ENCODE measurements around the gene MAT2A.
"Not testable (repeated sequence)": the region's sequence is repeated elsewhere in the genome, so short reads cannot be mapped to it uniquely, and the experiment has no call there.

MAT2A gene

DNA sequence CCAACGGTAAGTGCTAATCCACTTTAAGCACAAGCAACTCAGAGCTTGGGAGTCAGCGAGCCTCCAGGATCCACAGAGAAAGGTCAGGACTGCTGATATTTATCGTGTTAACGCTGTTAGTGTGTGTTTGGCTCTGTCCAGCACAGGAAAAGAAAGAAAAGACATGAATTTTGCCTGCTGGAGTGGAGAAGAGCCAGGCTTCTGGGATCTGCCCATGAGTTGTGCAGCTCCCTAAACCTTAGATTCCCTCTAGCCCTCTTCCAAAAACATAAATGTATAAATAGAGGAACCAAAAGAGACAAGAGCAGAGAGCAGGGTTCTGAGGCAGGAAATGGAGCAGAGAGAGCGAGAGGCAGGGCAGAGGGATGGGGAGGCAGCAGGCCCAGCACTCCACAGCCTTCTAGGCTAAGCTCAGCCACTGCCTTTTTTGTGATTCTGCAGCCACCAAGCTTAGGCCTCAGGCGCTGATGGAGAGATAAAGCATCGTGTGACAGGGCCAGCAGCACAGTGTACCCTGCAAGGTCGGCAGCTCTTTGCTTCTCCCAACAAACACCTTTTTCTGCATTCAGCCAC is 14.5 kb upstream of the MAT2A start:
- no peak for DNase-seq (ENCODE audit: low read depth)

DNA sequence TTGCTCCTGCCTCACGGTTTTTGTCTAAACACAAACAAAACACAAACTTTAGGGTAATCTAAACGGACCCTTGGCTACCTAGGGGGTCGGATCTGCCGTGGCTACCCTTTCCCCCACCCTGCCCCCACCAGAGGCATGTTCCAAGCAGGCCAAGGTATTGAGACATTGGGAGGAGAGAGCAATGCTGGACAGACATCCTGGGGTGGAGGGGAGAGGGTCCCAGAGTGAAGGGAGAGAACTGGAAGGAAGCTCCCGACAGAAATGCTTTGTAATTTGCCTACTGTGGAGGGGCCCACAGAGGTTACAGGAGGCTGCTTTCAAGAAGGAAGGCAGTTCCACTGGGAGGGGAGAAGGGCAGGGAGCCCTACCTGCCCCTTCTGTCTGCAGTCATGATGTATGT is 13.9 kb upstream of the MAT2A start:
- no peak for DNase-seq (ENCODE audit: low read depth)

DNA sequence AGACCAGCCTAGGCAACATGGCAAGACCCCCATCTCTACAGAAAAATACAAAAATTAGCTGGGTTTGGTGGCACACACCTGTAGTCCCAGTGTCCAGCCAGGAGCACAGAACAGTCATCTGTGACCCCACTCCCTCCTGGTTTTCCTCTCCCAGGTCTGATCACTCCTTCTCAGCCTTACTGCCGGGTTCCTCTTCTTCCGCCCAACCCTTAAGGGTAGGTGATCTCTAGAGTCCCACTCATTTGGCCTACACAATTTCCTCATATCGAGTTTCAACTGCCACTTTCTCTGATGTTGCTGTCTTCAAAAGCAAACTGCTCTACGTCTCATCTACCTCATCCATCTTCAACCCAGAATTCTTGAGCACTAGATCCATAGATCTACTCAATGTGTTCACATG is 13.4 kb upstream of the MAT2A start:
- no peak for DNase-seq (ENCODE audit: low read depth)

DNA sequence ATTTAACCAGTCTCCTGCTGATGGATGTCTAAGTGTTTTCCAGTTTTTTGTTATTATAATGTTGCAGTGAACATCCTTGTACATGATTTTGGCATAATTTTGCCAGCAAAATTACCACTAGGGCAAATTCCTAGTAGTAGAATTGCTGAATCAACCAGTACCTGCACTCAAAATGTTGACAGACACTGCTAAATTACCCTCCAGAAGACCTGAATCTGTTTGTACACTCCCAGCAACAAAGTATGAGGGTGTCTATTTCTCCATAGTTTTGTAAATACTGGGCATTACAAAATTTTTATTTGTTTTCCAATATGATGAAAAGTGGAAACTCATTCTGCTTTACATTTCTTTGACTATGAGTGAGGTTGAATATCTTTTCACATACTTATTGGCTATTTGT is 11.2 kb upstream of the MAT2A start:
- no peak for DNase-seq (ENCODE audit: low read depth)

DNA sequence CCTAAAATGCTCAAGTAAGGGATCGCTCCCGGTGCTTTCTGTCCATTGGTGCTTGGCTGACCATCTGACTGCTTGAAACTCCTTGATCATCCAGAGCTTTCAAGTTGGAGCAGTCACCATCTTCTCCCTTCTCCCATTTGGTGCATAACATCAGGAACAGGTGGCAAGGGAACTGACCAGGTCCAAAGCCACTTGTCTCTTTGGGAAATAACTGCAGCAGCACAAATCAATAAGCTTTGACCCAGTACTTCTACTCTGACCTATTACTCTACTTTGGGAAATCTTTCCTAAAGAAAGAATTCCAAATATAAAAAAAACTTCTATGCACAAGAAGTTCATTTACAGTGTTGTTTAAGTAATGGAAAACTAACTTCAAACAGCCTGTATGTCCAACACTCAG is 10.6 kb upstream of the MAT2A start:
- DNase-seq (ENCODE audit: low read depth), result no peak

DNA sequence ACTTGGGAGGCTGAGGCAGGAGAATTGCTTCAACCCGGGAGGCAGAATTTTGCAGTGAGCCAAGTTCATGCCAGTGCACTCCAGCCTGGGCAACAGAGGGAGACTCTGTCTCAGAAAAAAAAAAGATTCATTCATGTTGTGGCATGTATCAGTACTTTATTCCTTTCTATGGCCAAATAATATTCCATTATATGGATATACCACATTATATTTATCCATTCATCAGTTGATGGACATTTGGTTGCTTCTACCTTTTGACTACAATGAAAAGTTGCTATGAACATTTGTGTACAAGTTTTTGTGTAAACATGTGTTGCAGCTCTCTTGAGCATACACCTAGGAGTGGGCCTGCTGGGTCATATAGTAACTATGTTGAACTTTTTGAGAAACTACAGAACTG is 9.2 kb upstream of the MAT2A start:
- DNase-seq (ENCODE audit: low read depth), result no peak

DNA sequence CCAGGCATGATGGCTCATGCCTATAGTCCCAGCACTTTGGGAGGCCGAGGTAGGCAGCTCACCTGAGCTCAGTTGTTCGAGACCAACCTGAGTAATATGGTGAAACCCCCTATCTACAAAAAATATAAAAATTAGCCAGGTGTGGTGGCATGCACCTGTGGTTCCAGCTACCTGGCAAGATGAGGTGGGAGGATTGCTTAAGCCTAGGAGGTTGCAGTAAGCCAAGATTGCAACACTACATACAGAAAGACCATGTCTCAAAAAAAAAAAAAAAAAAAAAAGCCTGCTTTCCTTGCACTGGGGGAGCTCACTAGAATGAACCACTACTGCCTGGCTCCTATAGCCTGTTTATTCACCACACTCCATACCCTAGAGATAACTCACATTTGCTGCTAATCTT is 7.4 kb upstream of the MAT2A start:
- DNase-seq (ENCODE audit: low read depth), result no peak

DNA sequence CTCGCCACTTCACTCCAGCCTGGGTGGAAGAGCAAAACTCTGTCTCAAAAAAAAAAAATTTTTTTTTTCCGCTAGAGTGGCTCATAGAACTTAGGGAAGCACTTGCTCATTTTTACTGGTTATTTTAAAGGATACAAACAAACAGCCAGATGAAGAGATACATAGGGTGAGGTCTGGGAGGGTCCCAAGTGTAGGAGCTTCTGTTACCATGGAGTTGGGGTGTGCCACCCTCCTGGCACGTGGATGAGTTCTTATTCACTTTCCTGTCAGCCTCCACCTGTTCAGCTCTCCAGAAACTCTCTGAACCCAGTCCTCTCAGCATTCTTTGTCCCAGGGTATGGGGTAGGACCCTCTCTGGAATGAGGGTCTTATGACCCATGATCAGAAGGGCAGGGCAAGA is 4.9 kb upstream of the MAT2A start:
- DNase-seq (ENCODE audit: low read depth), result no peak

DNA sequence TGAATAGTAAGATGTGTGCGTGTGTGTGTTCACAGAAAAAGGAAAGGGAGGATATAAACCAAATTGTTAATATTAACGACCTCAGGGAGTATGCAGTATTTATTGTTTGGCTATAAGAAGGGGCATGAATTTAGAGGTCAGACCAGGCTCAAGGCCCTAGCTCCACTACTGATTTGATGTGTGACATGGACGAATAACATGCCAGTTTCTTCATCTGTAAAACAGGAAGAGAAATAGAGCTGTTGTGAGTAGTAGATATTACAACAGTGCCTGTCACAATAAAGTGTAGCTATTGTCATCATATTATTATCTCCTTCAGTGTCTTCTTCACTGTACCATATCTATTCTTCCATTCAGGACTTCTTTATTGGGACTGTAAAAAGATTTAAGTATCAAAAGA is 4.1 kb upstream of the MAT2A start:
- no peak for DNase-seq (ENCODE audit: low read depth)

DNA sequence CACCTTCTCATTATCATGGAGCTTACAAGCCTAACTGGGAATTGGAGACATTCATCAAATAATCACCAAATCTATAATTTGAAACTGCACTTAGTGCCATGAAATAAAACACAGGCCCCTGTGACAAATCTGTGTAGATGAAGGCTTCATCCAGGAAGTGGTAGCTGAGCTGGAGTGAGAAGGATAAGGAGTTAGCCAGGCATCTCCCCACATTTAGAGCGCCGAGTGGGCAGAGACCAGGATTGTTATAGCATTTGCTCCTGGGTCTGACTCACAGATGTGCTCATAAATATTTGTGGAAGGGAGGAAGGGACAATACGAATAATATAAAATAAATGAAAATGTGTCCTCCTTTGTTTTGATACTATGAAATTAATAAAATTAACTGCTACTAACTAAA is 2.5 kb upstream of the MAT2A start:
- DNase-seq (ENCODE audit: low read depth), result peak; percentile 92

DNA sequence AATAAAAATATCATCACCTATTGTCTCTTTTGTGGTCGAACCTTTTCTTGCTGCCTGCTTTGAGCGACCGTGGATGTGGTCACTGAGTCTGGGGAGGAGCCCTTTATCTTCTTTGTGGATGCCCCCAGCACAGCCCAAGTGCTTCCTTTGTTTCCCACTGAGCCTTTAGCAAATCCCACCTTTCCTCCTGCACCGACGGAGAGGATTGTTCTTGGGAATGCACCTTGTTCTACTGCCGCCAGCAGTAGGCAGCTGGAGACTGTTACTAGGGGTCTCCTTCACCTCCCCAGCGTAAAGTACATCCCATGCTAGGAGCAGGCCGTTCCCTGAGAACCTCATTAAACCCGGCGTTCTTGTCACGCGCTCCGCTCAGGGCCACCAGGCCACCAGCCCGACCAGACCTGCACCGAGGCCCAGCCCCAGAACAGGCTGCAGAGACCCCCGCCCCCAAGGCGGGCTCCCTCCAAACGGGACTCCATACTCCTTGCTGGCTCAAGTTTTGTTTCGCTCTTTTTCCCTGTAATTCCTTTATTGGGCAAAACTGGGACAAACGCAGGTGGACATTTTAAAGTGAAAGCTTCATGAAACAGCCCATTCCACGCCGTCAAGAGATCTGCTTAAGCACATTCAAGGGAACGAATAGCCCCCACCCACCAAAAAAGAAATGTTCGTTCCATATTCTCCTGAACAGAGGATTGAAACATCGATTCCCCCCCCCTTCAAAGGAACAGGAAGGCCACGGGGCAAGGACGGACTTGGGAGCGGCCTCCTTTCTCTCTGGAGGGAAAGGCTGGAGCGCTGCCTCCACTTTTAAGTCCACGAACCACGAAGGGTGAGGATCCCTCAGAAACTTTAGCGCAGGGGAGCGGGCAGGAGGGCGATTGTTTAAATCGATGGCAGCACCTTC is 1.1 kb upstream of the MAT2A start:
- peak; percentile 64 for DNase-seq (ENCODE audit: low read depth)

DNA sequence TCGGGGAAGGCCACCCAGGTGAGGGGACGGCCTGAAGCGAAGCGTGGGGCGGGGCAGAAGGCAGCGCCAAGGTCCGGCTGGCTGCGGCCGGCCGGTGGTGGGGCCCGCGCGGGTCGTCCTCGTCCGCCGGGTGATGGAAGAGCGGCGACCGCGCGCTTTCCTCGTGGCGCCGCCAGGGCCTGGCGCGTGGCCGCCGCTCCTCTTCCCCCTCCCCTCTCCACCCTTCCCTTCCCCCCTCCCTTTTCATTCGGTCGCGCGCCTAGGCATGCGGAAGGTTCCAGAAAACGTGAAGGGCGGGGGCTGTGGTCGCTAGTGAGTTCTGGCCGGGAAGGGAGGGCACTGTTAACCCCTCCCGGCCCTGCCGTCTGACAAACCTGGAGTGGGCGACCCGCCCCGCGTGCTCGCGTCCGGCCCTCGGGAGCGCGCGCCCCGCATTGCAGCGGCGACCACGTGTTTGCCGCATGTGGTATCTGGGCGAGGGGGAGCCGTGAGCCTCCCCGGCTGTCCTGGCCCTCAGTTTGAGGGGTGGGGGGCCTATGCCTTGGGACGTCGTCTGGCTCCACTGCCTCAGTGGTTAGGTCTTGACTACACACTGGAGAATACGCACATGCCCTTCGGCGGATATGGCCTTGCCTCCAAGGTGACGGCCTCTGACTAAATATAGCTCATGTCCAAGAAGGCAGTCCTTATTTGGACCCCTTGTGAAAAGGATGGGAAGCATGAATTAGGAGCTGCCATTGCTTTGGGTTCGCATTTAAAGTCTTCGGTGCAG is 579 bp downstream of the MAT2A start:
- DNase-seq (ENCODE audit: low read depth), result peak; percentile 70

DNA sequence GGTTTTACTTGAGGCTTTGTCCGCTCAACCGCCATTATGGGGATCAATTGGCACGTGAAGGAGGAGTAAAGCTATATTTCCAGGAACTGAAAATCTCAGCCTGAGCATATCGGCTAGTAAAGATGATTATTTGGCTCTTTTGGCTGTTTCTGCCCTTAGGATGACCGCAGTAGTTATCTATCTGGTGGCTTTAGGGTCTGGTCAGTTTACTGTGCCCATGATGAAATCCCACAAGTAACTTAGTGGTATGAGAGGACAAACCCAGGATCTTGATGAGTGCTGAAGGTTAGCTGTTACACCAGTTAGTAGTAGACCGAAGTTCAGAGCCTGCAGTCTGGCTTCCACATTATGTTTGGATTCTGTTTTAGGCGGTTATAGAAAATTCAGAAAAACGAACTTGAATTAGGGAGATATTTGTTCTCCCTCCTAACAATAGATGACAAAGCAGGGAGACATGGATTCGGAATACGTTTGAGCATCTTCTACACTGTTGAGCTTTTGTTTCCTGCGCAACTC is 1.2 kb downstream of the MAT2A start:
- peak; percentile 41 for DNase-seq (ENCODE audit: low read depth)

DNA sequence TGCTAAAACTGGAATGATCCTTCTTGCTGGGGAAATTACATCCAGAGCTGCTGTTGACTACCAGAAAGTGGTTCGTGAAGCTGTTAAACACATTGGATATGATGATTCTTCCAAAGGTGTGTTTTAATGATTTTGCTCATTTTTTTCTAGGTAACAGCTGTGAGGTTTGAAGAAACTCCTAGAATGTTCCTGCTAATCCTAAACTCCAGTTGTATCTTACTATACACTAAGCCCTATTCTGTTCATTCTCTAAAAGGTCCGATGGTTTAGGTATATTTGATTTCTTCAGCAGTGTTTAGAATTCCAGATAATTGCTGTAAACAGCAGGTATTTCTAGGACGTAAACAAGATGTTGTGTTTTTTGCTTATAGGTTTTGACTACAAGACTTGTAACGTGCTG is 2.3 kb downstream of the MAT2A start:
- DNase-seq (ENCODE audit: low read depth), result no peak

DNA sequence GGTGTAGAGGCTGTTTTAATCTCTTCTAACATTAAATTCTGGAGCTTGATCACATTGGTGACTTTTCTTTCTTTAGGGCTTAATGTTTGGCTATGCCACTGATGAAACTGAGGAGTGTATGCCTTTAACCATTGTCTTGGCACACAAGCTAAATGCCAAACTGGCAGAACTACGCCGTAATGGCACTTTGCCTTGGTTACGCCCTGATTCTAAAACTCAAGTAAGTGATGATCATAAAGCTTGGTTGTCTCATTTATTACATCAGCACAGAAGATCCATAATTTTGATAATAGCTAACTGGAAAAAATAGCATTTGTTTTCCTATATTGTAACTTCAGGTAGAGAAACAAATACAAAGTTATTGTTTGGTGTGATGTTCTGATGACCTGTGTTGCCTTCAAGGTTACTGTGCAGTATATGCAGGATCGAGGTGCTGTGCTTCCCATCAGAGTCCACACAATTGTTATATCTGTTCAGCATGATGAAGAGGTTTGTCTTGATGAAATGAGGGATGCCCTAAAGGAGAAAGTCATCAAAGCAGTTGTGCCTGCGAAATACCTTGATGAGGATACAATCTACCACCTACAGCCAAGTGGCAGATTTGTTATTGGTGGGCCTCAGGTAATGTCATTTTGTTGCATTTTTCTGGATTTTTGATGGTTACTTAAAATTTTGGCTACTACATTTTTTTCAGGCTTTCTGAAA is 2.9 kb downstream of the MAT2A start:
- no peak for DNase-seq (ENCODE audit: low read depth)

DNA sequence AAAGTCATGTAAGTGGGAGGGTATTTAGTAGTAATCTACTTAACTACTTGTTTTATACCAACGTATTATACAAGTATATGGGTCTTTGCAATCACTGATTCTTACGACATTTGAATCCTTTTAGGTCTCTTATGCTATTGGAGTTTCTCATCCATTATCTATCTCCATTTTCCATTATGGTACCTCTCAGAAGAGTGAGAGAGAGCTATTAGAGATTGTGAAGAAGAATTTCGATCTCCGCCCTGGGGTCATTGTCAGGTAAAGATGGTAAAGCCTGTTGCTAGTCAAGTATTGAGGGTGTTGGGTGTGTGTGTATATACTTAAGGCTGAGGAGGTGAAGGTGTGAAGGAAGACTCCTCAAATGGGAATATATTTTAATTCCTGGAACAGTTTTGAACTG is 3.8 kb downstream of the MAT2A start:
- DNase-seq (ENCODE audit: low read depth), result no peak

DNA sequence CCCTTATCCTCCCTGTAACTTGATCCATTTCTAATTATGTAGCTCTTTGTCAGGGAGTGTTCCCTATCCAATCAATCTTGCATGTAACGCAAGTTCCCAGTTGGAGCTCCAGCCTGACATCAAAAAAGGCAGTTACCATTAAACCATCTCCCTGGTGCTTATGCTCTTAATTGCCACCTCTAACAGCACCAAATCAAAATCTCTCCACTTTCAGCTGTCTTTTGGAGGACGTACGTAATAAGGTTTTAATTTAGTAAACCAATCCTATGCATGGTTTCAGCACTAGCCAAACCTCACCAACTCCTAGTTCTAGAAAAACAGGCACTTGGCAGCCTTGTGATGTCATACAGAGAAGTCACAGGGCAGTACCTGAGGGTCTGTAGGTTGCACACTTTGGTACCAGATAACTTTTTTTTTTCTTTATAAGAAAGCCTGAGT is 5.3 kb downstream of the MAT2A start:
- DNase-seq (ENCODE audit: low read depth), result not testable (repeated sequence)

DNA sequence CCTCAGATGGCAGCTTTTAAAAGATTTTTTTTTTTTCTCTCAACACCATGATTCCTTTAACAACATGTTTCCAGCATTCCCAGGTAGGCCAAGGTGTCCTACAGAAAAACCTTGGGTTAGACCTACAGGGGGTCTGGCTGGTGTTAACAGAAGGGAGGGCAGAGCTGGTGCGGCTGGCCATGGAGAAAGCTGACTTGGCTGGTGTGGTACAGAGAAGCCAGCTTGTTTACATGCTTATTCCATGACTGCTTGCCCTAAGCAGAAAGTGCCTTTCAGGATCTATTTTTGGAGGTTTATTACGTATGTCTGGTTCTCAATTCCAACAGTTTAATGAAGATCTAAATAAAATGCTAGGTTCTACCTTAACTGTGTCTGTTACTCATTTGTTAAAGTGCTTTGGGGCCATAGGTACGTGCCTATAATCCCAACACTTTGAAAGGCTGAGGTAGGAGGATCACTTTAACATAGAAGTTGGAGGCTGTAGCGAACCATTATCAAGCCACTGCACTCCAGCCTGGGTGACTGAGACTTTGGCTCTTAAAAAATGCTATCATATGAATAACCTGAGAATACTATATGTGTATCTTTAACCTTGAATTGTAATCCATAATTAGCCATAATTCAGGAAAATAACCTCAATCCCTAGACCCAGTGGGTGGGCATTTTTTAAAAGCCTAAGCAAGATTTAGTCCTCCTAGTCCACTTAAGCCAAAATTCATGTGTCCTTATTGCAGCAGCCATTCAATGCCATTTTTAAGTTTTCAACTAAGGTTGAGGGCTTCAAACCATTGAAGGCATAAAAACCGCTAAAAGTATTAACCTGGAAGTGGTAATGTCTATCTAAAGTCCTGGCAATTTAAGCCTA is 6.2 kb downstream of the MAT2A start:
- DNase-seq (ENCODE audit: low read depth), result not testable (repeated sequence)

DNA sequence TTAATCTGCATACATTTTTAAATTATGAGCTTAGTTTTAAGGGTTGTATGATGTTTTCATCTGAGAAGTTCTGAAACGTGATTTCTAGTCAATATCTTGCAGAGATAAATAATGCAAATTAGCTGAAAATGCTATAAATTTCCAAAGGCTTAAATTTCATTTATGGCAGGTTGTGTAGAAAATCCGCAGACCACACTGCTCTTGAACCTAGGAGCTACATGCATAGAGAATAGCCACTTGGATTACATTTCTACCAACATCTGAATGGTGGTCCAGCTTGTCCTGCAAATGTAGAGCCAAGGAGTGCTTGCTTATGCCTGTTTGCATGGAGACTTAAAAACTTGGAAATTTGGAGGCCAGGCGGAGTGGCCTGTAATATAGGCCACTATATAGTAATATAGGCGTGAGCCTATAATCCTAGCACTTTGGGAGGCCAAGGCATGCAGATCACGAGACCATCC is 6.8 kb downstream of the MAT2A start:
- peak; percentile 38 for DNase-seq (ENCODE audit: low read depth)

DNA sequence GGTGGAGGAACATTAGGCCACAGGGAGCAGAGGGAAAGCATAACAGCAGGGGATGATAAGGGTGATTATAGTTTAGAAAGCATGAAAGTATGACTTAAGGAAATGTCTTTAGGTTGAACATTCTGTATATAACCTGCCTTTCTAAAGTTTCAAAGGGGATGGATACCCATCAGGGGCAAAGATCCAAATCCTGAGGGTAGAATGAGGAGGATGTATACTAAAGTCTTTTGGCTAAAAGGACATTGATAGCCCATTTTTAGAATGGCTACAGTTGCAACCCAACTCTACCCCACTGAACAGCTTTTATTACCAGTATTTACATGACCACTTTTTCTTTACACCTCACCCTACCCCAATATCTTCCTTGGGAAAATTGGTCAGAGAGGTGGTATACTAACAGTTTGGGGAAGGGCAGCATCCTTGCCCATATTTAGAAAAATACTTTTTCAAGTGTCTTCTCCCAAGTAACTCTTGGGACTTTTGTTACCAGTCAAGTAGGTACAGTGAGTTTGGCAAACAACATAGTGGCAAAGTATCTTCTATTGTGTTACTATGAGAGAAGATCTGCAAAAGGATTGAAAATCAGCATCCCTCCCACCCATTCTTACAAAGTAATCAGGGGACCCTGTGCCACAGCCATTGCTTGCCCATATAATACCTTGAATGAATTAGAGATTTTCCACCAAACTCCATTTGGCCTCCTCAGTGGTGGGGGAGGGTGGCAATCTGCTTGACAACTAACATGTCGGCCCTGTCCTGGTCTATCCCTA is 8.3 kb downstream of the MAT2A start:
- no peak for DNase-seq (ENCODE audit: low read depth)
